Activated T-cell treated with anti-CD3 and anti-CD28 coated beads, Interleukin-2, amount 50 U/mL, for 1 hour (primary cell): ENCODE measurements around the gene KLHL26.

ENCODE experiments used
- DNase-seq: peaks from one replicate; pipeline ENCODE4 v3.0.0-alpha.2; 2020

Gene KLHL26

GRCh38 chr19:18649371-18650020 is 12.7 kb downstream of the KLHL26 start:
- no peak for DNase-seq

- no peak for DNase-seq
Measured at GRCh38 chr19:18650021-18650390, 13.2 kb downstream of the KLHL26 start.

GRCh38 chr19:18650468-18651041 is 13.7 kb downstream of the KLHL26 start:
- DNase-seq = no peak

GRCh38 chr19:18651300-18651699 is 14.5 kb downstream of the KLHL26 start:
- no peak for DNase-seq

- DNase-seq = no peak
Measured at GRCh38 chr19:18651733-18652132, 14.9 kb downstream of the KLHL26 start.

- no peak for DNase-seq
Measured at GRCh38 chr19:18653853-18654252, 17.0 kb downstream of the KLHL26 start.

GRCh38 chr19:18654469-18654868 is 17.6 kb downstream of the KLHL26 start:
- DNase-seq = no peak

- no peak for DNase-seq
Measured at GRCh38 chr19:18655173-18655844, 18.5 kb downstream of the KLHL26 start.

GRCh38 chr19:18656337-18657086 is 19.7 kb downstream of the KLHL26 start:
- no peak for DNase-seq

- DNase-seq = no peak
Measured at GRCh38 chr19:18657590-18658365, 20.9 kb downstream of the KLHL26 start.

- no peak for DNase-seq
Measured at GRCh38 chr19:18658366-18658855, 21.6 kb downstream of the KLHL26 start.

- DNase-seq = no peak
Measured at GRCh38 chr19:18659281-18660050, 22.6 kb downstream of the KLHL26 start.

- no peak for DNase-seq
Measured at GRCh38 chr19:18660051-18660910, 23.5 kb downstream of the KLHL26 start.

- no peak for DNase-seq
Measured at GRCh38 chr19:18660939-18661670, 24.3 kb downstream of the KLHL26 start.

- DNase-seq = no peak
Measured at GRCh38 chr19:18662972-18663732, 26.3 kb downstream of the KLHL26 start.

- DNase-seq = peak; percentile 23
Measured at GRCh38 chr19:18663940-18664530, 27.2 kb downstream of the KLHL26 start.

- no peak for DNase-seq
Measured at GRCh38 chr19:18665771-18666202, 29.0 kb downstream of the KLHL26 start.

GRCh38 chr19:18666317-18666716 is 29.5 kb downstream of the KLHL26 start:
- DNase-seq = no peak

GRCh38 chr19:18666784-18667183 is 30.0 kb downstream of the KLHL26 start:
- DNase-seq = no peak
